Chondrocyte (in vitro differentiated cells): Measurements from ENCODE around the gene FOXO6. TPM values are rescaled to one million over a fixed set of nuclear protein-coding genes. Genes with fewer than 3 reads are reported as not detected.
"Not testable (repeated sequence)": the region's sequence is repeated elsewhere in the genome, so short reads cannot be mapped to it uniquely, and the experiment has no call there.

Source experiments
- DNase-seq: peaks from one replicate; pipeline ENCODE4 v3.0.0; 2021; ENCODE audit warnings: mixed read lengths, low spot score
- H3K27ac Mint-ChIP-seq: one replicate; pipeline ENCODE4 v1.8.0; 2021; ENCODE audit warnings: mild to moderate bottlenecking, moderate library complexity, mixed read lengths; ENCODE audit not compliant: unreplicated experiment
- H3K27me3 Mint-ChIP-seq: 2 replicates; pipeline ENCODE4 v1.8.0; 2021; ENCODE audit warnings: low read depth, mixed read lengths
- H3K36me3 Mint-ChIP-seq: 2 replicates; pipeline ENCODE4 v1.8.0; 2021; ENCODE audit warnings: low read depth, mixed read lengths
- H3K4me1 Mint-ChIP-seq: 2 replicates; pipeline ENCODE4 v1.8.0; 2021; ENCODE audit warnings: low read depth, mild to moderate bottlenecking, mixed read lengths
- H3K4me3 Mint-ChIP-seq: one replicate; pipeline ENCODE4 v1.8.0; 2021; ENCODE audit warnings: mild to moderate bottlenecking, moderate library complexity, mixed read lengths; ENCODE audit not compliant: unreplicated experiment
- H3K9me3 Mint-ChIP-seq: 2 replicates; pipeline ENCODE4 v1.8.0; 2021; ENCODE audit warnings: low read depth, mixed read lengths
- total RNA-seq: library from RNA; stranded (reverse); gene quantifications from 3 replicates; pipeline ENCODE4 v1.2.1, GENCODE V29; 2021
- TF ChIP-seq, protein P1 (sequence below): fragments of 200-600 bp; sonication (generic); IDR thresholded peaks from 2 replicates; pipeline ENCODE4 v1.5.0; 2021; ENCODE audit warnings: antibody characterized with exemption, mild to moderate bottlenecking, moderate library complexity

The FOXO6 gene
- total RNA-seq, 1 donor from 2014 or later, result 1.1 TPM

DNA sequence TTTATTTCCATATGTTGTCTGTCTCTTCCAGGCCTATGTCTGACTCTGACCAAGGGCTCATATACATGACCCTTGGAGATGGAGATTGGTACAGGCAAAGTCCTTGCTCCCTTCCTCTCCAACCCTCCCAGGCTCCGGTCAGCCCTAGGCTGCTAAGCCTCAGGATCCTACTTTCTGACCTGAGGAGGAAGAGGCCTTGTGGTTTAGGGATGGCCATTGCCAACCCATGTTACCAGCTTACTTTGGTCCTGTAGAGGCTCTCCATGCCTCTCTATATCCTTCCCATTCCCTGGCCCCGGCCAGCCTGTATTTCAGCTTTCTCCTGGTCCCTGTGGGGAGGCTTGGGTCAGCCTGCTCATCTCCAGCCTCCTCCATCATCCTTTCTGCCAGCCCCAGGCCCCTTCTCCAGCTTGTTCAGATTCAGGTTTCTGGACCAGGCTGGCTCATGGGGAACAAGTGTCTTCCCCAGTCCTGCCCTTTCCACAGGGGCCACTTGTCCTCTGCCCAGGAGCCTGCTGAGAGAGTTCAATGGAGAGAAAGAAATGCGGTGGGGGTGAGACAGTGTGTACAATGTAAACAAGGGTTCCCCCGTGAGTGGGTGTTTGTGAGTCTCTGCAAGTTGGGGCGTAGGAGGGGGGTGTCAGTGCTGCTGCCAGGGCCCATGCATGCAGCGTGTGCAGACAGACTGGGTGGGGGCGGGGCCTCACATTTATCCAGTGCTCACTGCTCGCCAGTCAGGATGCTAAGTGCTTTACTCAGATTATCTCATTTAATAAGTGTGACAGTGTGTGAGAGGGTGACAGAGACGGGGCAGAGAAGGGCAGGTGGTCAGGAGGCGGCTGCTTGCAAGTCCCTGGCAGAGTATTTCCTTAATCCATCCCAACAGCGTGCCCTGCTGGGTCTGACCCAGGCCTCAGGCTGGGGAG is 31.3 kb upstream of the FOXO6 start:
- Mint-ChIP-seq H3K4me3 (no peak overlapping the region), H3K4me1 (no peaks in the 10 kb centered on the region), H3K9me3 (peaks cover 10% of the 10 kb centered on the region), H3K36me3 (no peaks in the 10 kb centered on the region), H3K27me3 (peaks cover 2% of the 10 kb centered on the region), H3K27ac (no peak overlapping the region)
- TF ChIP-seq, protein P1, sequence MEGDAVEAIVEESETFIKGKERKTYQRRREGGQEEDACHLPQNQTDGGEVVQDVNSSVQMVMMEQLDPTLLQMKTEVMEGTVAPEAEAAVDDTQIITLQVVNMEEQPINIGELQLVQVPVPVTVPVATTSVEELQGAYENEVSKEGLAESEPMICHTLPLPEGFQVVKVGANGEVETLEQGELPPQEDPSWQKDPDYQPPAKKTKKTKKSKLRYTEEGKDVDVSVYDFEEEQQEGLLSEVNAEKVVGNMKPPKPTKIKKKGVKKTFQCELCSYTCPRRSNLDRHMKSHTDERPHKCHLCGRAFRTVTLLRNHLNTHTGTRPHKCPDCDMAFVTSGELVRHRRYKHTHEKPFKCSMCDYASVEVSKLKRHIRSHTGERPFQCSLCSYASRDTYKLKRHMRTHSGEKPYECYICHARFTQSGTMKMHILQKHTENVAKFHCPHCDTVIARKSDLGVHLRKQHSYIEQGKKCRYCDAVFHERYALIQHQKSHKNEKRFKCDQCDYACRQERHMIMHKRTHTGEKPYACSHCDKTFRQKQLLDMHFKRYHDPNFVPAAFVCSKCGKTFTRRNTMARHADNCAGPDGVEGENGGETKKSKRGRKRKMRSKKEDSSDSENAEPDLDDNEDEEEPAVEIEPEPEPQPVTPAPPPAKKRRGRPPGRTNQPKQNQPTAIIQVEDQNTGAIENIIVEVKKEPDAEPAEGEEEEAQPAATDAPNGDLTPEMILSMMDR, result no peak
- DNase-seq, result no peak

DNA sequence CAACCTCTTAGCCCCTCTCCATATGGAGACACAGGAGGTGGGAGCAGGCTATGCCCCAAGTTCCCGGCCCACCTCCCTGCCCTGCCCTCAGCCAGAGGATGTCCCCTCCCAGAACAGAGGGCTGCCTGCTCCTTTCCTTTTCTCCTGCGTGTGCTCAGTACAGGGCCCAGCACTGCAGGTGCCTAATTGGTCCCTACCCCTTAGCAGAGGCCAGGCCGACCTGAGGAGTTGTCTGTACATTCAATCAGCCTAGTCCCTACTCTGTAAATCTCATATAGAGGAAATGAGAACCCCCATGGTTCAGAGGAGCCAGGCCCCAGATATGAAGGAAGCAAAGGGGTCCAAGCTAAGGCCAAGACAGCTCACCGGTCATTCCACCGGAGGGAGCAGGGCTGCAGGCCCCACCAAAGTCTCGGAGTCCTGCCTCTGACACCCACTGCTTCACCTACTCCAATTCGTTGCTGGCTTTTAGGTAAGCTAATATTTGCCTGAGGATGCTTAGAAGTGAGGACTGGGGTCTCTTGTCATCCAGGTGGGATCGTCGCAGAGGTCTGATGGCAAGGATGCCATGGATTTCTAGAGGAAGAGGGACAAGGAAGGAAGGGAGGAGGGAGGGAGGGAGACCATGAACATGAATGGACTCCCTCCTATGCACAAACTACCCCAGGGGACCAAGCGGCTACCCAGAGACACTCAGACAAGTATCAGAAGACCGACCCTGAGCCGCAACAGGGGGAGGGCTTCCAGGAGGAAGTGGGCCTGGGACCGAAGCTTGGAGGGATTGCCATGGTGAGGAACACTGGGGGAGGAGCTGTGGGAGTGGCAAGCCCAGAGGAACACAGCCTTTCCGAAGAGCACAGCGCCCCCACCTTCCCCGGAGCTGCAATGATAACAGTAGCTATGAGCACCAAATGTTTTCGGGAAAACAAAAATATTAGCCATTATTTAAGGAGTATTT is 30.4 kb upstream of the FOXO6 start:
- H3K27ac Mint-ChIP-seq, result no peak overlapping the region
- H3K9me3 Mint-ChIP-seq, result peaks cover 12% of the 10 kb centered on the region
- no peaks in the 10 kb centered on the region for H3K36me3 Mint-ChIP-seq
- H3K27me3 Mint-ChIP-seq, result peaks cover 3% of the 10 kb centered on the region
- DNase-seq, result no peak
- H3K4me1 Mint-ChIP-seq, result no peaks in the 10 kb centered on the region
- TF ChIP-seq, protein P1, result peak; percentile 55
- H3K4me3 Mint-ChIP-seq, result no peak overlapping the region

DNA sequence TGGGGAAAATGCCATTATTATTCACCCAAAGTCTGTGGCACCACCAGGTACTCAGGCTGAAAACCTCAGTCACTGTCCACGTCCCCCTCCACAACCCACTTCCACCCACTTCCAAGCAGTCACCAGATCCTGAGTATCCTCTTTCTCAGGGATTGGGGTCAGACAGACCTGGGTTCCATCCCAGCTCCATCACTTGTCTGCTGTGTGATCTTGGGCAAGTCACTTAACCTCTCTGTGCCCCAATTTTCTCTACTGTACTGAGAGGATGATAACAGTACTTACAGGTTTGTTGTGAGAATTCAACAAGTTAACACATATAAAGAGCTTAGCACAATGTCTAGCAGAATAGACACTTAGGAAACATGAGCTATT is 29.7 kb upstream of the FOXO6 start:
- no peak overlapping the region for H3K27ac Mint-ChIP-seq
- H3K27me3 Mint-ChIP-seq, result peaks cover 7% of the 10 kb centered on the region
- H3K36me3 Mint-ChIP-seq, result peaks cover 3% of the 10 kb centered on the region
- TF ChIP-seq, protein P1, result no peak
- H3K4me1 Mint-ChIP-seq, result no peaks in the 10 kb centered on the region
- no peak for DNase-seq
- H3K4me3 Mint-ChIP-seq, result no peak overlapping the region
- H3K9me3 Mint-ChIP-seq, result peaks cover 12% of the 10 kb centered on the region

DNA sequence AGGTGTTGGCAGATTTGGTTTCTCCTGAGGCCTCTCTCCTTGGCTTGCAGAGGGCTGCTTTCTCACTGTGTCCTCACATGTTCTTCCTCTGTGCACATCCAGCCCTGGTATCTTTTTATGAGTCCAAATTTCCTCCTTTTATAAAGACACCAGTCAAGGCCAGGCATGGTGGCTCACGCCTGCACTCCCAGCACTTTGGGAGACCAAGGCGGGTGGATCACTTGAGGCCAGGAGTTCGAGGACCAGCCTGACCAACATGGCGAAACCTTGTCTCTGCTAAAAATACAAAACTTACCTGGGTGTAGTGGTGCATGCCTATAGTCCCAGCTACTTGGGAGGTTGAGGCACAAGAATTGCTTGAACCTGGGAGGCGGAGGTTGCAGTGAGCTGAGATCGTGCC is 29.1 kb upstream of the FOXO6 start:
- not testable (repeated sequence) for H3K4me3 Mint-ChIP-seq

DNA sequence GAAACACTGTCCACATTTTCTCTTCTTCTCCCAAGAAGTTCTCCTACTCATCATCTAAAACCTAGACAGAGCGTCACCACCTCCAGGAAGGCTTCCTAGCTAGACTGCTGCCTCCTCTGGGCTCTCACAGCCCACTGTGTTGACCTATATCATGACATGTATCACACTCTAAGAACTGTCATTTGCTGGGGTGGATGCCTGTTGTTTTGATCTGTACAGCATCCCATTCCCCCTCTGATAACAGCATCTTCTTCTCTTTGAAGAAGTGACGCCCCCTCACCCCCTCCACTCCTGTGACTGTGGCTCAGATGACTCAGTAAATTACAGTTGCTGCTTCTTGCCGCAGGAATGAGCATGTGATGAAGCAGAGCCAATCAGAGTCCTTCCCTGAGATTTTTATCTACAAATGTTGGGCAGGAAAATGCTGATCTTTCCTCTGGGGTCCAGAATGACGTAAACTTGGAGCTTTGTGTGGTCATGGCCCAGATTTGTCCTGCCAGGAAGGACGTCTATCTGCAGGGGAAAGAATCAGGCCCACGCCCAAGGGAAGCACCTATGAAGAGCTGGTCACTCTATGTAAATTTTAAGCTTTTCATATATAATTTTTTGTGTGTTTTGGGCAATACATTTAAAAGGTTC is 28.0 kb upstream of the FOXO6 start:
- H3K36me3 Mint-ChIP-seq, result peaks cover 4% of the 10 kb centered on the region
- peaks cover 14% of the 10 kb centered on the region for H3K9me3 Mint-ChIP-seq
- H3K27ac Mint-ChIP-seq, result no peak overlapping the region
- no peak for DNase-seq
- TF ChIP-seq, protein P1, result no peak
- peaks cover 17% of the 10 kb centered on the region for H3K27me3 Mint-ChIP-seq
- H3K4me3 Mint-ChIP-seq, result no peak overlapping the region
- H3K4me1 Mint-ChIP-seq, result no peaks in the 10 kb centered on the region

More for the DNA sequence above, 29.1 kb upstream of the FOXO6 start:
- not testable (repeated sequence) for H3K27ac Mint-ChIP-seq, DNase-seq, H3K36me3 Mint-ChIP-seq, H3K4me1 Mint-ChIP-seq
- peaks cover 13% of the 10 kb centered on the region for H3K27me3 Mint-ChIP-seq
- H3K9me3 Mint-ChIP-seq, result peaks cover 12% of the 10 kb centered on the region
